IPS-11a (cell line): ENCODE measurements around the gene KCNK16.
"Not testable (repeated sequence)": the region's sequence is repeated elsewhere in the genome, so short reads cannot be mapped to it uniquely, and the experiment has no call there.

Experiments
- H3K4me3 ChIP-seq: one replicate; pipeline ENCODE4 v1.5.1; 2013; ENCODE audit warnings: low read depth, low read length, control low read depth

Gene KCNK16

DNA sequence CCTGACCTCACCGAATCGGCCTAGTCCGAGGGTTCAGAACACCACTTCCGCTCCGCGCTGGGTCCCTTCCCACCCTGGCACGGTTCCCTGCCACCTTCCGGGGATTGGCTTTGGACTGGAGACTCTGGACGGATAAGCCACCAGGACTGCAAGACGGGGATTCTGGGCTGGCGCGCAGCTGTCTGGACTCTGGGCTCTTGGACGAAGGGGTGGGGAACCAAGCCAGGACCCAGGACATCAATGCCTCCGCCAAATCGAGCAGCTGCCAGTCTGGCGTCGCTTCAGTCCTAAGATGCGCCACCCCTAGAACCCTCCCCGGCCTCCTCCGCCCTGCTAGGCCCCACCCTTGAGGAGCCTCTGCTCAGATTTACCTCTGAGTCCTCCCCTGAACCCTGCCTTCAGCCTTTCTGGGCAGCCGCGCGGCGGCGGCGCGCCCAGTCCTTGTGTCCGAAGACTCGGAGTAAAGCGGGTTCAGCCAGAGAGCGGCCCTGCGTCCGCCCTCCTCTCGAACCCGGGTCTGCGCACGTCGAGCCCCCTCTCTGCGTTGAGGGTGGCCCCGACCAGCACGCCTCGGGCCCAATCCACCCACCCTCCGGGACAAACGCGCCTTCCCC is 9.5 kb downstream of the KCNK16 start:
- H3K4me3 ChIP-seq, result peak overlapping the region; percentile 39

DNA sequence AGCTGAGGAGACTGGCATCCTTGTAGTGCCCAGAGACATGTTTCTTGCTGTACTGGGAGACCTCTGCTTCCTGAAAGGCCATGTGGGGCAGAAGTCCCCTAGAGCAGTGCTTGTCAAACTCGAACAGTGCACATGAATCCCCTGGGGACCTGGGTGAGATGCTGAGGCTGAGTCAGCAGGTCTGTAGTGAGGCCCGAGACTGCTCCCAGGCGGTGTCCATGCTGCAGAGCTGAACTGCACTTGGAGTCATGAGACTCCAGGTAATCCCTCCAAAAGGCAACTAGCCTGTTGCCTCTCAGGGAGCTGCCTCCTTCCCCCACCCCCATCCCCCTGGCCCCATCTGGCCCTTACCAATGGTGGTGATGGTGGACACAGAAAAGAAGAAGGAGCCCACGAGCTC is 12.0 kb downstream of the KCNK16 start:
- H3K4me3 ChIP-seq, result no peak overlapping the region

DNA sequence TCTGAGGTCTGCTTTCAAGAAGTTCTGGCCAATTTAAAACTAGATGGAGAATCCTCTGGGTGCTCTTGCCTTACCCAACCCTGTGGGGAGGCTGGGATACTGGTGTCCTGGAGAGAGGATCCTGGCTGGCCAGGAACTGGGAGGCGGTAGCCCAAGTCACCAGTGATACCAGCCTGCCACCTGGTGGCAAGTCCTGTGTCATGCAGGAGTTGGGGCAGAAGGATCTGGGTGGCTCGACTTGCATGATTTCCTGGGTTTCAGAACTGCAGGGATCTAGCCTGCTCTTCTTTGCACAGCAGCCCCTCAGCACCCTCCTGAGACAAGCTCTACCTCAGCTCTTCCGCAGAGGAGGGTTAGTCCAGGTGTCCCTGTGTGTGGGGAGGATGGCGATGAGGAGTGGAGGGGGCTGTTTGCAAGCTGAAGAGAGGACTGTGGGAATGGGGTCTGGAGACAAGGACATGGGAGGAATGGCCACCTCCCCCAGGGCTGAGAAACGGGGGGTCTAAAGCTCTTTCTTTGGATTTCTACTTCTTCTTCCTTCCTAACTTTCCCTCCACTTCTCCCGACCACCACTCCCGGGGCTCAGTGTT is 12.5 kb downstream of the KCNK16 start:
- no peak overlapping the region for H3K4me3 ChIP-seq

DNA sequence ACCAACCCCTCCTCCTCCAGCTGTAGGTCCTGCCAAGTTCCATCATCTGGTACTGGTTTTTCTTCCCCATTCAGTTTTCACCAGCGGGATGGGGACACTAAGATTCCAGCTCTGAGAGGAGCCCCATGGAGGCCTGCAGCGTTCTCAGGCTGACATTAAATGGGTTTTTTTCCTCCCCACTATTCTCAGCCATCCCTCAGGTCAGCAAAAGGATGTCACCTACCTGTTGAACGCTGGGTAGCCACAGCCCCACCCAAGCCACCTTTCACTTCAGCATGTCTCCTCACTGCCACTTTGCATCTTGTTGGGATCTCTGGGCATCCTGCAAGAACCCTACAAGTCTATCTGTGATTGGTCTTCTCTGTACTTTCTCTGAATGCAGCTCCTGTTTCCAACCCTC is 15.0 kb downstream of the KCNK16 start:
- no peak overlapping the region for H3K4me3 ChIP-seq

DNA sequence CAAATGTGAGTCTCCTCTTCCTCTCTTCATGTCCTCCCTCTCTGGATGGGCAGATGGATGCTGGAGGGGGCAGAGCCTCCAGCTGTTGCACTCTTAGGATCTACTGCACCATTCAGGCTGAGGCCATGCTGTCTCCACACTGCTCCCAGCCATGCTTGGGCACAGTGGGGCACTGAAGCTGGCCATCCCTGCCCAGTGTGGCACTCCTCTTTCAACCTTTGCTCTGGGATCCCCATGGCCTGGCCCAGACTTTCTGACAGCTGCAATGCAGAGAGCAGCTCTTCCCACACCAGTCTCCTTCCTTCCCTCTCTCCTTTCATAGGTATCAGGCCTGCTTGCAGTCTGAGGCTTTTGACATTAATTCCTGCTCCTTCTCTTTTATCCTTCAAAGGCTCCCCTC is 17.6 kb downstream of the KCNK16 start:
- H3K4me3 ChIP-seq, result no peak overlapping the region

DNA sequence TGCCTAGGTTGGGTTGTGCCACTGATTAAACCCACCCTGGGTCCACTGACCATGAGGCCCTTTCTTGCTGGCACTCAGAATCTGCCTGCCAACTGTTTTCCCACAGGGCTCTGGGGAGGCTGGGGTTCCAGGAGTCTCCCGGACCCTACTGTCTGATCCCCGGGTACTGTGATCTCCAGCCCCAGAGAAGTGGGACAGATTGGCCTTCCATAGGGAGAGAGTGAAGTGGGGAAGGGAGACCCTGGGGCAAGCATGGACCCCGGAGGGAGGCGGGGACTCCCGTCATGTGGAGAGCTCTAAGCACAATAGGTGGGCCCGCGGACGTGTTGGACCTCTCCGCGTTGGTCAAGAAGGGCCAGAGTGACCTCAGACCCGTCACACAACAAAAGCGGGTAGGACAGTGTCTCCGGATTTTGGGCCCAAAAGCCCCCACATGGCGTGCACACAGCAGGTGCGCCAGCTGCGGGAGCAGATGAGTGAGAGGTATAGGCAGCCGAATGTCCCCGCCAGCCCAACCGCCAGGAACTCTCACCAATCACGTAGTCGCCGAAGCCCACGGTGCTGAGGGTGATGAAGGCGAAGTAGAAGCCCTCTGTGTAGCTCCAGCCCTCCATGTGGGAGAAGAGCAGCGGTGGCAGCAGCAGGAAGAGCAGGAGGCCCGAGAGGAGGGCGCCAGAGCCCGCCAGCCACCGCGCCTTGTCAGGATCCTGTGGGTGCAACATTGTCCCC is 18.9 kb downstream of the KCNK16 start:
- H3K4me3 ChIP-seq, result no peak overlapping the region

DNA sequence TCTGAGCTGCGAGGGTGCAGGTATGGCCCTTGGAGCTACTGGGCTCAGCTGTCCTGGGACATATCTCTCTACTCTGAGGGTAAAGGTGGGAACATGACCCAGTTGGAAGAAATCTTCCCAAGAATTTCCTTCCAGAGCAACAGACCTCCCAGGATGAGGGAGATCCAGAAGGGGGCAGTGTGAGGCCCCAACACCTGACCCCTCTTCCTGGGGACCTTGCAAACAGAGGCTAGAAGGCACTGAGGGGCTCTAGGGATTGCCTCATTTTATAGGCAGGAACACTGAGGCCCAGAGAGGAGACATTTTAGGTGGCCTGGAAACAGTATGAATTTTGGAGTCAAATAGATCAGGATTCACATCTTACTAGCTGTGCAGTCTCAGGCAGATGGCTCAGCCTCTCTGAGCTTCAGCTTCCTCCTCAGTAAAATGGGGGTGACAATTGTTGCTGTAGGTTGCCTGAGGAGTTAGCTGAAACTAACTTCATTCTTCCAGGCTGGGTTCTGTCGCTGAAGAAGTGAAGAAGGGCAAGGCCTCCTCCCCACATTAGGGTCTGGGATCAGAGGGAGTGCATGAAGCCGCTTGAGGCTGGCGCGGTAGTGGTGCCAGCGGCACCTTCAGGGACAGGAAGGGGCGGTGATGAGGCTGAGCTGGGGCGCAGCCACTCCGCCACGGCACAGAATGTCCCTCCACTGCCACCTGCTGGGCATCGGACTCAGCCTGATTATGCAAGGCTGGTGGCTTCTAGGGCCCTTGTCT is 19.7 kb downstream of the KCNK16 start:
- H3K4me3 ChIP-seq, result no peak overlapping the region

DNA sequence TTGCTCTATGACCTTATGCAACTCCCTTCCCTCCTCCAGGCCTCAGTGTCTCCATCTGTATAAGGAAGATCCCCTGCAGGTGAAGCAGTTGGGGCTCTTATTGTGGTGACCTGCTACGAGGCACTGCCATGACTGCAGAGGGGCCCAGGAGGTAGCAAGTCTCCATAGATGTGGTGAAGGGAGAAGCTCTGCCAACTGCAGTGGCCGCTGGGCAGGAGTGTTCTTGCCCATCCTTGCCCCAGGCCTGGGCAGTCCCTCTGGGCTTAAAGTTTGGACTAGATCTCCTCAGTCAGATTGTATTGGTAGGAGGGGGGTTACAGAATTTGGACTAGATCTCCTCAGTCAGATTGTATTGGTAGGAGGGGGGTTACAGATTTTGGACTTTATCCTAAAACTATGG is 20.5 kb downstream of the KCNK16 start:
- no peak overlapping the region for H3K4me3 ChIP-seq

DNA sequence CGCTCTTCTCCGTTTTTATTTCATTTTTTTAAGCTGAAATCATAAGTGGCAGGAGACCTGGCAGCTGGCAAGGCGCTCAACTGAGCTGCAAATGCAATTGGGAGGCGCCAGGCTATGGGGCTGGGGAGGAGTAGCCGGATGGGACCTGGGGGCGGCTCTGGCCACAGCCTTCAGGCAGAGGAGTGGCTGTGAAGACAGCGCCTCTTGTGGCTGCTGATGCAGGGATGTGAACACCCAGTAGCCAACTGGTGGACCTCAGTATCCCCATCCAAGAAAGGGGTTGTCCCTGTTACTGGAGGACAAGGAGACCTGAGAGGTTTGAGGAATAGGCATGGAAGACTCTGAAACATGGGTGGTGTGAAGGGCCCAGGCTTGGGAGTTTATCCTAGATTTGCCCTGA is 20.9 kb downstream of the KCNK16 start:
- no peak overlapping the region for H3K4me3 ChIP-seq

DNA sequence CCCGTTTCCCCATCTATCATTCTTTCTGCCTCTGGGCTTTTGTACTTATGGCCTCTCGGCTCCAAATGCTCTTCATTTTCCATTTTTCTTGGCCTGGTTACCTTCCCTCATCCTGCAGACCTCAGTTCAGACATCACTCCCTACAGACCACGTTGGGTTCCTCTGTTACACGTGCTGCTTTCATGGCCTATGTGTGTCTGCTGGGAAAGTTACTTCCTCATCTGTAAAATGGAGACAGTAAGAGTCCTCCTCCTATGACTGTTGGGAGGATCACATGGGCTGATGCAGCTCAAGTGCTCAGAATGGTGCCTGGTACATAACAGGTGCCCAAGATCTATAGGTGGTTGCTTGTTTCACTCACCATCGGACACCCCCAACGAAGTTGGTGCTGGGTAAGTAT is 21.8 kb downstream of the KCNK16 start:
- no peak overlapping the region for H3K4me3 ChIP-seq

DNA sequence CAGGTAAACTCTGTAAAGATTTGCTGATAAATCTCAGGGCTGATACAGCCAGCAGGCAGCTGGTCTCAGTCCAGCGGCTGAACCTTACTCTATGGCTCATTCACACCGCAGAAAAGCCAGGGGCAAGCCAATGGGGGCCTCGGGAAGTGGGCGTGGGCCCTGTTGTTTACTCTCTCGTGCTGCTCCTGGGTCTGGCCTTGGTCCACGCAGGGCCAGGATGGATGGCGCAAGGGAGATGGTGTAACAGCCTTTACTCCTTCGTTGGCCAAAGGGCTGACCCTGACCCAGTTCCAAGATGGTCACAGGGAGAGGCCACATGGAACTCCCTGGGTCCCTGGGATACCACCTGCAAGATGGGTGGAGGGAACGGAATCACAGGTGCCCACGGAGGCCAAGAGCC is 24.4 kb downstream of the KCNK16 start:
- no peak overlapping the region for H3K4me3 ChIP-seq

DNA sequence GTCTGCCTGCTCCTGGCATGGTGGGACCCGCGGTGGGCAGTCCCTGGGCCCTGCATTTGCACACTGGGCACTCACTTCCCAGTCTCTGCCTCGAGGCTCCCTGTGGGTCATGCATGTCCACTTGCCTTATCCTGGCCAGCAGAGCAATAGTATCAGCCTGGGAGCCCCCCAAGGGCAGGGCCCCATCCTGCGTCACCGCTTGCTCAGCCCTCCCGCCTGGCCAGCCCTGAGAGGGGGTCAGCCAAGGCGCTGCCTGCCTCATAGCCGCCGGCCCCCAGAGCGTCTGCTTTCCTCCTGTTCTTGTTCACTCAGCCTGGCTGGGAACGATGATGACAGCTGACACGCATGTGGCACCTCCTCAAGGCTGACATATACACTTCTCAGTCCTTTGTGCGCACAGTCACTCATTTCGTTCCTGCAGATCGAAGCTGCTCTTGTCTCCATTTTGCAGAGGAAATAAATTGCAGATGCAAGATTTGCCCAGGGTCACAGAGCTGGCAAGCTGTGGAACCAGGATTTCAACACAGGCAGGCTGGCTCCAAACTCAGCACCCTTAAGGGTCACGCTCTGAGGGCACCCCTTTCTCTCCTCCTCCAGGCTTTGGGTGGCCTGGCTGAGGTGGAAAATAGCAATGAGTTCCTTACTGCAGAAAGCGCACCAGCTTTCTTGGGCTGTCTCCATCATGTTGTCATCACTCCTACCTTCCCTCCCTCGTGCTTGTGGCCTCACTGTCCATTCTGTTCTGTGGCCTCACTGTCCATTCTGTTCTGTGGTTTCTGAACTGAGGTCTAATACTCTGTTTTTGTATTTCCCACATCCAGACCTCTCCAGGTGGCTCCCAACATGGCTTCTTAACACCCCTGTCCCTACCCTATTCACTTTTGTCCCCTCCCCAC is 25.5 kb downstream of the KCNK16 start:
- no peak overlapping the region for H3K4me3 ChIP-seq

DNA sequence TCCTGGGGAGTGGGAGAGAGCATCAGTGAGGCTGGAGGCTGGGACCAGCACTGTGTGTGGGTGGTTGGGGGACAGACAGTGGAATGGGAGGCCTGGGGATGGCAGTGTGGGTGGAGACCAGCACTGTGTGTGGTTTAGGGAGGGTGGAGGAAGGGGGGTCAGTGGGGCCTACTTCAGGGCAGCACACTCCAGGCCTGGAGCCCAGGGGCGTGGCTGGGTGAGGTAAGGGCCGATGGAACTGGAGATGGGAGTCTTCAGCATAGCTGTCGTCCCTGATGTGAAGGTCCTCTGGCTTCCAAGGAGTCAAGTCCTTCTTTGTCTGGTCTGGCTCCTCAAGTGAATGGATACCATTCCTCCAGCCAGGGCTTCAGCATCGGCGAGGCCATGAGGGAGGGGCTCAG is 26.9 kb downstream of the KCNK16 start:
- H3K4me3 ChIP-seq, result no peak overlapping the region

DNA sequence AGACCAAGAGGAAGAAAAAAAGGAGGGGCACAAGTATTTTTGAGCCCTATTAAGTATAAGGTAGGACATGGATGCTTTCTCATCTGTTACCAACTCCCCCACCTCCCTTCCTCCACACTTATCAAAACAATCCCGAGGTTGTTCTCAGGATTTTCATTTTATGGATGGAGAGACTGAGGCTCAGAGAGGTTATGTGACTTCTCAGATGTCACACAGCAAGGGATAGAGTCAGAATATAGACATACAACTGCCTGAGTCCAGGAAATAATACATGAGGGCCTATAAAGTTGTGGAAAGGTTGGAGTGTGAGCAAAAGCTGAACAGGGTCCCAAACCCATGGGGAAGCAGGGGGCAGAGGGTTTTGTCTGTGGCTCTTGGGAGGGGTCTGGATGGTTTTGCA is 27.6 kb downstream of the KCNK16 start:
- no peak overlapping the region for H3K4me3 ChIP-seq

DNA sequence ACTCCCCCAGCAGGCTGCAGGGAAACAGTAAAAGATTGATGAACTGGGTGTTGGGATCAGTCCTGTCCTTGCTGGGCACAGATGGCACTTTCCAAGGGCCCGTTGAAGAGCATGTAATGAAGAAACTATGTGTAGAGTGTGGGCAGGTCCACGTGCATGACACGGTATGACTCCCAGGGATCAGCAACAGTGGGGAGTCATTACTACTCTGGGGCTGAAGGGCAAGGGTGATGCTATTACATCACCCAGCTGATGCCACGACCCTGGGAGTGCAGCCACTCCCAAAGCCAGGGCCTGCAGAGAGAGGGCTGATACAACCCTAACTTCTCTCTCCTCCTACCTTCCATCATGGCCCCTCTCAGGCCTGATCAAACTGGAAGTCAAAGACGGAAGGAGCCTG is 28.4 kb downstream of the KCNK16 start:
- no peak overlapping the region for H3K4me3 ChIP-seq

DNA sequence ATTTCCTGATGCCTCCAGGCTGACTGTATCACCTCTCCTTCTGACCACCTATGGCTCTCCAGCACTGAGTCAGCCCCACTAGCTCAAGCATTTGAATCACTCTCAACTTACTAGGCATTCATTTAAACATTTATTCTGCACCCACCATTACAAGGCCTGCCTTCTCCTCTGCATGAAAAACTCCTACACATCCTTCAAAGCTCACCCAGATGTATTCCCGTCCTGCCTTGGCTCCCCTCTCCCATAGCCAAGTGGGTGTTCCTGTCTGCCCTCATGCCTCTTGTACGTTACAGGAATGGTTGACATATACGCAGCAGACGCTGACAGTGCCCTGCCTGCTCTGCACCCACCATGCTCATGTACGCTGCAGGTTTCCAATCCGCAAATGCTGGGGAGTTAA is 29.9 kb downstream of the KCNK16 start:
- no peak overlapping the region for H3K4me3 ChIP-seq

DNA sequence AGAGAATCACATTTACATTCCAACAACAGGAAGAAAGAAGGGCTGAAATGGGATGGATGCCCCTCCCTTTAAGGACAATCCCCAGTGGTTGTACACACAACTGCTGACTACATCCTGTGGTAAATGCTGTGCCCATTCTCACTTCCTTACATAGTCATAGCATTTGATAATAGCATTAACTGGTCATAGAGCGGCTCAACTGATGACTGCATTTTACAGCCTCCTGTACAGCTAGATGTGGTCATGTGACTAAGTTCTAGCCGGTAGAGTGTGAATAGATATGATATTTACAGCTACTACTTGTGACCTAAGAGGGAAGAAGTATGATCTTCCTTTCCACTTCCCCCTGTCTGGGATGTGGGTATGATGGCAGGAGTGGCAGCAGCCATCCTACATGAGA is 33.0 kb downstream of the KCNK16 start:
- no peak overlapping the region for H3K4me3 ChIP-seq

DNA sequence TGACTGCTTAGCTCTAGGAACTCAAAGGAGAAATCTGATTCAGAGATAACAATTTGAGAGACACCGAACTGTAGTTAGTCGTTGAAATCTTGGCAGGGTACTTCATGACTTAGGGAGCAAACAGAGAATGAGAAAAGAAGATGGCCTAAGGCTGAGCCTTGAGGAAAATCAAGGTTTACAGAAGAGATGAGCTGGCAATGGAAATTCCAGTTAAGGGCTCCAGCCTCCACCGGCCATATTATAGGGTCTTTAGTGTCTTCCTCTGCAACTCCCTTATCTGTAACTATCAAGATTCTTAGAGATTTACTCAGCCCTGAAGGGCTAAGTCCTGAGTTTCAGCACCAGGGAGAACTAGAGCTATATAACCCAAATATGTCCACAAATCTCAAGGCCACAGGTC is 34.9 kb downstream of the KCNK16 start:
- no peak overlapping the region for H3K4me3 ChIP-seq

DNA sequence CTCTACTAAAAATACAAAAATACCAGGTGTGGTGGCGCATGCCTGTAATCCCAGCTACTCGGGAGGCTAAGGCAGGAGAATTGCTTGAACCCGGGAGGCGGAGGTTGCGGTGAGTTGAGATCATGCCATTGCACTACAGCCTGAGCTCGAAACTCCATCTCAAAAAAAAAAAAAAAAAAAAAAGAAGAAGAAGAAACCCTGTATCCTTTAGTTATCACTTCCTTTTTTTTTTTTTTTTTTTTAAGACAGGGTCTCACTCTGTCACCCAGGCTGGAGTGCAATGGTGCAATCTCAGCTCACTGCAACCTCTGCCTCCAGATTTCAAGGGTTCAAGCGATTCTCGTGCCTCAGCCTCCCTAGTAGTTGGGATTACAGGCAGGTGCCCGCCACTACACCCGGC is 35.9 kb downstream of the KCNK16 start:
- not testable (repeated sequence) for H3K4me3 ChIP-seq

DNA sequence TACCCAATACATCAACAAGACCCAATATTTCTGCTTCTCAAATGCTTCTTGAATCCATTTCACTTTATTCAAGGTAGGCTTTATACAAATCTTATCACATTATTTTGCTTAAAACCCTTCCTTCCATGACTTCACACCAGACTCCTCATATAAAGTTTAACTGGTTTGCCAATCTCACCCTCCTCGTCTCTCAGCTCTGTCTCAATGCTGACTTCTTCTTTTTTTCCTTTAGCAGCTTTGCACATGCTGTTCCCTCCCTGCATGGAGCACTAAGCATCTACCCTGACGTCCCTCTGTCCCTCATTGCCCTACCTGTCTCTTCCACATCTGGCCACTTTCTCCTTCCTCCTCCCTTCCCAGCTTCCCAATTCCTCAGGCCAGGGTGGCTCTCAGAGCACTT is 39.7 kb downstream of the KCNK16 start:
- H3K4me3 ChIP-seq, result no peak overlapping the region
